ENCODE results near the gene SIRT6. TPM values are rescaled to one million over a fixed set of nuclear protein-coding genes. Genes with fewer than 3 reads are reported as not detected.
A peak's percentile ranks its signal among the peaks of the same experiment; 100 is the strongest.

The SIRT6 gene
- total and polyA plus RNA-seq, 9 of the 15 experiments (the other 6 are each of a cell fraction or from before 2014, with no cell fraction given) = 1.4 to 41.1 (median 10.2) TPM

DNA sequence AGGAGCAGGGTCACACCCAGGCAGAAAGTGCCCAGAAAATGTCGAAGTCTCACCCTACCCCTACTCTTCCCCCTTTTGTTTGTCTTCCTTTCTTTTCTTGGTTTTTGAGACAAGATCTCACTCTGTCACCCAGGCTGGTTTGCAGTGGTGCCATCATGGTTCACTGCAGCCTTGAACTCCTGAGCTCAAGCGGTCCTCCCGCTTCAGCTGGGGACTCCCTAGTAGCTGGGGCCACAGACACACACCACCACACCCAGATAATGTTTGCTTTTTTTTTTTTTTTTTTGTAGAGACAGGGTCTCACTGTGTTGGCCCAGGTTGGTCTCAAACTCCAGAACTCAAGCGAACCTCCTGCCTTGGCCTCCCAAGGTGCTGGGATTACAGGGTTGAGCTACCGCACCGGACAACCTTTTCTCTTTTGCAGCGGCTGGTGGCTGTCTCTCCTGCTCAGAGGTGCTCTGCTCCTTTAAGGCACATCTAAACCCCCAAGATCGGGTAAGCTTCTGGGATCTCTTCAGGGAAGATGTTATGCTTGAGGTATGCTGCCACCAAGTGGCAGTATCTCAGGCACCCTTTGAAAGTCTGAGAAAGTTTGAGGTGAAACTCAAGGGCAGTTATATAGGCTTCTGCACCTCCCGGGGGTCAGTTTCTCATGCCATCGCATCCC is 24.6 kb upstream of the SIRT6 start:
- Histone ChIP-seq H3K4me3 (no peak overlapping the region), H3K4me2 (ENCODE audit: insufficient read depth, low read length) (no peak overlapping the region), H3K79me2 (ENCODE audit: control insufficient read depth, insufficient read depth, low read length) (no peaks in the 10 kb centered on the region), H3K4me1 (replicated peaks in 1 of 2; ENCODE audit: control insufficient read depth in 2 of 2, insufficient read depth in 2 of 2, low read length in 2 of 2) (peaks cover 5 to 24% of the 10 kb centered on the region in 2 experiments; a peak in 4 of 5 replicates), H3K9me3 (replicated peaks; ENCODE audit: control insufficient read depth, insufficient read depth, low read depth, low read length) (no peaks in the 10 kb centered on the region), H3K36me3 (ENCODE audit: control insufficient read depth, insufficient read depth, low read length) (no peaks in the 10 kb centered on the region), H3K9ac (ENCODE audit: insufficient read depth in 1 of 2, low read depth in 2 of 2, low read length in 2 of 2) (no peak overlapping the region), H3K27ac (ENCODE audit: extremely low read depth, low read depth, low read length) (no peak overlapping the region), H2AFZ (ENCODE audit: low read depth, low read length) (no peak overlapping the region), H3K9me1 (ENCODE audit: control insufficient read depth, insufficient read depth, low read length) (peaks cover 3% of the 10 kb centered on the region), H4K20me1 (replicated peaks; ENCODE audit: control insufficient read depth, insufficient read depth, low read length) (no peaks in the 10 kb centered on the region), H3K27me3 (ENCODE audit: control insufficient read depth in 2 of 2, insufficient read depth in 2 of 2, low read length in 2 of 2) (peaks cover 0 to 6% of the 10 kb centered on the region in 2 experiments; a peak in 2 of 5 replicates)
- intact Hi-C loops (cut with micrococcal nuclease) = no loop called here
- in situ Hi-C loops (cut with MboI) = loop anchor here (5.0 kb wide), 1 partner anchor 345 kb away; no protein-coding TSS in a partner anchor
- no peak for FAIRE-seq
- 46% methylated on average over 7 of the region's 10 CpGs for WGBS (ENCODE audit: insufficient coverage, low coverage, missing lambda C conversion rate)
- no peak for ATAC-seq
- TF ChIP-seq ZNF347 (CRISPR knock-in tag; IDR thresholded peaks at IDR 0.05; ENCODE audit: low read depth) = no peak
- peak; percentile 26 for TF ChIP-seq CHD4 (IDR thresholded peaks at IDR 0.05; ENCODE audit: insufficient read depth, insufficient replicate concordance, low read depth, low read length, poor library complexity, severe bottlenecking)
- peak in 1 of 2 experiments; percentile 19; a peak in 1 of 4 replicates for TF ChIP-seq RAD21 (CRISPR knock-in tag; conservative IDR thresholded peaks at IDR 0.05 in 1 of 2, IDR thresholded peaks at IDR 0.05 in 1 of 2)
- peak; percentile 24 to 46; a peak in 2 of 4 replicates for TF ChIP-seq KDM1A (IDR thresholded peaks at IDR 0.05)
- peak; percentile 25; the same call in 1 of the 2 replicates for TF ChIP-seq ADNP (tag; IDR thresholded peaks at IDR 0.05)
- TF ChIP-seq ZFP36 (IDR thresholded peaks at IDR 0.05; ENCODE audit: low read depth, low read length, partially characterized antibody) = peak; percentile 58
- TF ChIP-seq NR1H2 (CRISPR knock-in tag; IDR thresholded peaks at IDR 0.05) = no peak
- peak; percentile 75 for TF ChIP-seq RBM25 (IDR thresholded peaks at IDR 0.05; ENCODE audit: low read depth, low read length, severe bottlenecking)
- no peak for TF ChIP-seq GABPB1 (CRISPR knock-in tag; IDR thresholded peaks at IDR 0.05)
- peak; percentile 69; the same call in 1 of the 2 replicates for TF ChIP-seq ZNF263 (CRISPR knock-in tag; IDR thresholded peaks at IDR 0.05; ENCODE audit: borderline replicate concordance)
- TF ChIP-seq ZNF121 (CRISPR knock-in tag; conservative IDR thresholded peaks at IDR 0.05) = peak; percentile 93
- TF ChIP-seq, protein P1, sequence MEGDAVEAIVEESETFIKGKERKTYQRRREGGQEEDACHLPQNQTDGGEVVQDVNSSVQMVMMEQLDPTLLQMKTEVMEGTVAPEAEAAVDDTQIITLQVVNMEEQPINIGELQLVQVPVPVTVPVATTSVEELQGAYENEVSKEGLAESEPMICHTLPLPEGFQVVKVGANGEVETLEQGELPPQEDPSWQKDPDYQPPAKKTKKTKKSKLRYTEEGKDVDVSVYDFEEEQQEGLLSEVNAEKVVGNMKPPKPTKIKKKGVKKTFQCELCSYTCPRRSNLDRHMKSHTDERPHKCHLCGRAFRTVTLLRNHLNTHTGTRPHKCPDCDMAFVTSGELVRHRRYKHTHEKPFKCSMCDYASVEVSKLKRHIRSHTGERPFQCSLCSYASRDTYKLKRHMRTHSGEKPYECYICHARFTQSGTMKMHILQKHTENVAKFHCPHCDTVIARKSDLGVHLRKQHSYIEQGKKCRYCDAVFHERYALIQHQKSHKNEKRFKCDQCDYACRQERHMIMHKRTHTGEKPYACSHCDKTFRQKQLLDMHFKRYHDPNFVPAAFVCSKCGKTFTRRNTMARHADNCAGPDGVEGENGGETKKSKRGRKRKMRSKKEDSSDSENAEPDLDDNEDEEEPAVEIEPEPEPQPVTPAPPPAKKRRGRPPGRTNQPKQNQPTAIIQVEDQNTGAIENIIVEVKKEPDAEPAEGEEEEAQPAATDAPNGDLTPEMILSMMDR (IDR thresholded peaks at IDR 0.05 in 2 of 3, conservative IDR thresholded peaks at IDR 0.05 in 1 of 3; ENCODE audit: insufficient read depth in 2 of 3, low read depth in 1 of 3, low read length in 3 of 3) = peak in 2 of 3 experiments; percentile 24 to 27; a peak in 2 of 6 replicates
- TF ChIP-seq BCOR (IDR thresholded peaks at IDR 0.05) = peak; percentile 72
- peak in 1 of 4 experiments; percentile 62 for DNase-seq (ENCODE audit: extremely low read depth in 1 of 4, low spot score in 3 of 4)
- no TSS peak for BruUV-seq (replicated peaks)
- ChIA-PET CTCF (ENCODE audit: low intra/inter-chr PET ratio) (interaction anchor here (0.9 kb wide), 1 partner anchor 219 kb away, joined by 3 read pairs; no protein-coding TSS in a partner anchor), POLR2A (interaction anchor here (0.7 to 2.0 kb wide), 3 partner anchors 10 to 223 kb away, joined by 3 to 7 read pairs (median 3); partner anchors contain the start of gene EEF2)

Measured in K562 (cell line).